ENCODE data around the gene RNASE2.
"Not testable (repeated sequence)": the region's sequence is repeated elsewhere in the genome, so short reads cannot be mapped to it uniquely, and the experiment has no call there.

Gene RNASE2

DNA sequence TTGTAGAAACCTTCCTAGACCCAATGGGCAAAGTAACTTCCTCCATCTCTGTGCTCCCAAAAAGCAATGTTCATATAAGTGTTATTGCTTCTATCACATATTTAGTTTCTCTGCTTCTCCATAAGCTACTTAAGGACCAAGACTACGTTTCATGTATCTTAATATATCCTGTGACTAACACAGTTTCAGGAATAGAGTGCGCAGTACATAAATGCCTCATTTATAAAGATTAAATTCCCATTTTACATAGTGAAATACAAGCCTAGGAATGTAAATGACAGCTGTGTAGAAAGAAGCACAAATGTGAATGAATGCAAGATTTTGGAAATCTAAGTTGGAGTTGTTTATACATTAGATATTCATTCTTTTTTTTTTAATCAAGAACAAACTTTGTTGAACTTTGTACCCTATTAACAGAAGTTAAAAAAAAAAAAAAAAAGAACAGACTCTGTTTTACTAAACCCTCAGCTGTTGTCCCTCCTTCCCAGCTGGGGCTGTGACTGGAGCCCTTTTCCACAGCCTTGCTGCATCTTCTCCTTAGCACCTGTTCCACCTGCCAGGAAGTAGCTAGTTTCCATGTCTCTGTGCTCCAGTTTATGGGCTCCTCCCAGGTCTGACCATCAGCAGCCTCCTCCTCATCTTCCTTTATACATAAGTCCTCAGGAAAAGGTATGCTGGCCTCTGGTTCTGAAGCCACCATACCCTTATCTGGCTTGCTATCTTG, 27.5 kb downstream of the RNASE2 start:
- no peak for DNase-seq

DNA sequence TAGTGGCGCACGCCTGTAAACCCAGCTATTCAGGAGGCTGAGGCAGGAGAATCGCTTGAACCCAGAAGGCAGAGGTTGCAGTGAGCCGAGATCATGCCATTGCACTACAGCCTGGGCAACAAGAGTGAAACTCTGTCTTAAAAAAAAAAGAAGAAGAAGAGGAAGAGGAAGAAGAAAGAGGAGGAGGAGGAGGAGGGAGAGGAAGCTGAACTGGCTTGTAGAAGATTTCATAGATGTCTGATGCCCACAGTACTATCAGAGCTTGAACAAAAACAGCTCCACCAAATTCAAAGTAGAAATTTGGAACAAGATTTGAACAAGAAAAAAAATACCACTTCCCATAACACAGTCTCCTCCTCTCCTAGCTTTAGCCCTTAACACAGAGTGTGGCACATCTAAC, 30.4 kb downstream of the RNASE2 start:
- DNase-seq: not testable (repeated sequence)

DNA sequence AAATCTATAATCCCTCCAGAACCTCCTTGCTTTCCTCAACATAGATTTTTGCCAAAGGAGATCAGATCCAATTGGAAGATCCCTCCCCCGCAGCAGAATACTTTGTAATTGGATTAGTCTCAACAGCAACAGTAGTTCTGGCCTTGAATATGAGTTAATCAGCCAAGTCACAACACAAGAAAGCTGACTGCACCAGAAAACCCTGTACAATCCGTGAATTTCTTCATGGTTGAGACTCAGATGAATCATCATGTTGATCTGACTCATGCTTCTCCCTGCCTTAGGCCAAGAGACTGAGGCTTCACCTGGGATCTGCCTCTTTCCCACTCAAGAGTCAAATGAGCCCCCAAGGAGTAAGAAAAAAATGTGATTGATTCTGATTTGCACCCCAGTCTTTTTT, 31.5 kb downstream of the RNASE2 start:
- DNase-seq: no peak

DNA sequence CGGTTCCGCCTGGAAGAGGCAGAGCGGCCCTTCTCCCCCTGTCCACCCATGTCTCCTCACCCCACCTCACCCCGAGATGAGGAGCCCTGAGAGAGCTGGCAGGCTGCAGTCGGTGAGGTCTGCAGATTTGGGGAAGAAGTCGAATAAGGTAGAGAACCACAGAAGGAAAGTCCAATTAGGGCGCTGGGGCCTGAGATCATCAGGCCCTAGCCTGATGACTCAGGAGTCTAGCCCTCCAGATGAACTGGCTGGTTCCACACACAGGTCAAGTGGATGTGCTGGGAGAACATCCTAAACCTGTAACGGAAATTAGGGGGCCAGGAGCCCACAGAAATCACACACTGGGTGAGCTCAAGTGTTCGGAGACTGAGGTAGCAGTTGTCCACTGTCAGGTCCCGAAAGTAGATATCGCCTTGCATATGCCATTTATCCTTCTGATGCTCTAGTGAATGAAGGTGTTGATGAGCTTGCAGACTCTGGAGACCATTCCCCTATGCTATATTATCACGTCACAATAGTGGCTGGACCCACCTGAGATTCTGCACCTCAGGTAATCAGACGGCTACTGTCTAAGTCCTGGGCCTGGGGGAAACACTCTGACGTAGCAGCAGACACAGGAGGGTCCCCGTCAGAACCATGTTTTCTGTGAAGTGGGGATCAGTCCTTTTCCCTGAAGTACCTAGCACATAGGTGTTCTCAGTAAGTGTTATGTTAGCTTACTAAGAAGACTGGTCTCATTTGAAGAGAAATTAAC, 33.6 kb downstream of the RNASE2 start:
- DNase-seq: no peak

DNA sequence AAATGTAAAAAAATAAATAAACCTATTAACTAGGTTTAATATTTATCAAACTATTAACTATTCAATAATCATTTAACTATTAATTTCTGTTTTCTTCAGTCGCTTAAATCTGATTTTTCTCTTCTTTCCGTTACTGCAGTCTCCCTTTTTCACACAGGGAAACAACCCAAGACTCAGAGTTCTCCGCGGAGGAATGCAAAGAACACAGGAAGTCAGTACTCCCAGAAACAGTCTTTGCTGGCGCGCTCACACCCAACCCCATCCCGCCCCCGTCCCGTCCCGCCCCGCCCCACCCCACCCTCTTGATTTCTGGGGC, 34.1 kb downstream of the RNASE2 start:
- DNase-seq: no peak

GRCh38 chr14:20989787-20990600, 34.7 kb downstream of the RNASE2 start, which contains the start of gene METTL17:
METTL17 (plus strand) TSS chr14:20989980; CDS start chr14:20990003, 23 bp downstream.
- peak; percentile 98 for DNase-seq

- DNase-seq: no peak
Observed at GRCh38 chr14:20996521-20996920, 41.2 kb downstream of the RNASE2 start.

- no peak for DNase-seq
Observed at GRCh38 chr14:20997115-20997514, 41.8 kb downstream of the RNASE2 start.

GRCh38 chr14:20997564-20997963, 42.3 kb downstream of the RNASE2 start:
- DNase-seq: no peak

- DNase-seq: no peak
Observed at GRCh38 chr14:20998139-20998538, 42.9 kb downstream of the RNASE2 start.

DNA sequence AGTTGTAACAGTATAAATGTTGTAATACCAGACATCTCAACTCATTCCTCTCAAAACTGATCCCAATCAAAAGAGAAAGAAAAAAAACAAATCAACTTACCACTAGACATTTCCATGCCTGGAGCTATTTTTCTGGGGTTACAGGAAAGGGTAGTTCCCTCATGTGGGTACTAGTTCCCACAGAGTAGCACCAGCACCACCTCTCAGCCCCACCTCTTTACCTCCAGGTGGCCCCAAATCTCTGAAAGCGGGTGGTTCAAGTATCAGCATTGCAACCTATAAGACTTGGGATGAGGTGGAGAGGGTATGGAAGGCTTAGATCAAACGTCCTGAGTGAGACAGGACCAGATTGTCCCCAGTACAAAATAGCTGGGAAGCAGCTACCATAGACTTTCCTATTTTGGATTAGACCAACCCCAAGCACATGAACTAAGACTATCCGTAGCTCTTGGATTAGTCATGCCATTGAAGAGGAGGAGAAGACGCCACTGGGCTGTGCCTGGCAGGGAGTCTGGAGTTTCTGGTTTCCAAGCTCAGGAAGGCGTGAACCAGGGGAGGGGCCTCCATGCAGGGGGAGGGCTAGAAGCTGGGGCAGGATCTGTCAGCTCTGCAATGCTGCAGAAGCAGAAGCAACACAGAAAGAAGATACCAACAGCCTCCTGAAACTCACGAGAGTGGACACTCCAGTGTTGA, 43.5 kb downstream of the RNASE2 start, which contains the start of gene SLC39A2:
Gene SLC39A2 (plus strand): TSS at position 620 of the 693 bp plus-strand sequence. CDS start 154 bp downstream, outside the sequence.
- DNase-seq: no peak

DNA sequence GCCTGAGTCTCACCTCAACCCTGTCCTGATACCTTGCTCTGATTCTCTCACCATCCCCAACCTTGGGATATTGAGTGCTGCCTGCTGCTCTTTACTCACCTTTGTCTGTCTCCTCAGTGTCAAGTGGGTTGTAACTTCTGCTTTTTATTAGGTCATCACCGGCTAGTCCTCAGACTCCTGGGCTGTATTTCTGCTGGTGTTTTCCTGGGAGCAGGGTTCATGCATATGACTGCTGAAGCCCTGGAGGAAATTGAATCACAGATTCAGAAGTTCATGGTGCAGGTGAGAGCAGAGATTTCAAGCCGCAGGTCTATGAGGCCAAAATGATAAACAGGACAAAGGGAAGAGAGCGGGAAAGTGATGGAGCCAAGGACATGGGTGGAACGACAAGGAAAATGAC, 44.3 kb downstream of the RNASE2 start:
- no peak for DNase-seq

DNA sequence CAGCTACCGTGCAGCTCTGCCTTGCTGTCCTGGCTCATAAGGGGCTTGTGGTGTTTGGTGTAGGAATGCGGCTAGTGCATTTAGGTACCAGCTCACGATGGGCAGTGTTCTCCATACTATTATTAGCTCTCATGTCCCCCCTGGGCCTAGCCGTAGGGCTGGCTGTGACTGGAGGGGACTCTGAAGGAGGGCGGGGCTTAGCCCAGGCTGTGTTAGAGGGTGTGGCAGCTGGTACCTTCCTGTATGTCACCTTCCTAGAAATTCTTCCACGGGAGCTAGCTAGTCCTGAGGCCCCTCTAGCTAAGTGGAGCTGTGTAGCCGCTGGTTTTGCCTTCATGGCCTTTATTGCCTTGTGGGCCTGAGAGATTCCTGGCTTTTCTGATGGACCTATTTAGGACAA, 45.9 kb downstream of the RNASE2 start:
- no peak for DNase-seq

DNA sequence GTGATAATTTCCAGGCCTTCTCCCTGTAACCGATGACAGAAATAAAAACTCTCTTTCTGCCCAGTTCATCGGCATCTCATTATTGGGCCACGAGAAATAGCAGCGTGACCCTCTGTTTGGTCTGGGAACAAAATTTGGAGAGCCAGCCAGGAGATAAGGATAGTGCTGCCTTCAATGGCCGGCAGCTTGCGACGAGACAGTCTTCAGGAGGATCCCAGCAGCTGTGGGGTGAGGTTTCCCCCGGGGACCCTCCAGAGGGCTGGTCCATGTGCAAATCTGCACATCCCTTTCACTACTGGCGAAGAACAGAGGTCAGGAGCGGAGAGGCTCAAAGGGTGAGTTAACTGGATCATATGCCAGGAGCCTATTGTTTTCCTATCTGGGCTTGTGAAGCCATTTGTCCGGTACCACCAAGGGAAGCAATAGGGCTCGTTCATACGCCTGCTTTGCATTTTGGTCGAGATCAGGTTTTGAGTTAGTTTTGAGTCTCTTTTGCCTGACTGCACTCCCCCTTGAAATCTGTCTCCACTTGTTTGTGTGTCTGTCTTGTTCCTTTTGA, 48.6 kb downstream of the RNASE2 start:
- no peak for DNase-seq
